Gastrocnemius medialis (tissue), 4 donors: ENCODE measurements around the gene PLA2R1. TPM values are rescaled to one million over a fixed set of nuclear protein-coding genes. Genes with fewer than 3 reads are reported as not detected.

Source experiments
- ATAC-seq, 2 donors: fragments of 150-250 bp; one replicate each; pipeline ENCODE4 v1.9.1; 2016
- DNase-seq, 2 donors: peaks; one replicate each; pipeline ENCODE4 v3.0.0-alpha.2; 2019
- H3K27ac ChIP-seq, 4 donors: fragments of 200-600 bp; sonication (generic); 1 replicate in 1 of 4; 2 replicates in 3 of 4; pipeline ENCODE4 v1.5.1; 2016 to 2018; ENCODE audit warnings: mild to moderate bottlenecking in 2 of 4, moderate library complexity in 1 of 4
- H3K27me3 ChIP-seq, 3 donors: fragments of 200-600 bp; sonication (generic) in 2 of 3; 1 replicate in 1 of 3; 2 replicates in 2 of 3; pipeline versions ENCODE4 v1.5.1 to v1.6.0; 2016 to 2019; ENCODE audit warnings: mild to moderate bottlenecking in 1 of 3, moderate library complexity in 1 of 3
- H3K36me3 ChIP-seq, 2 donors: fragments of 200-600 bp; sonication (generic) in 1 of 2; one replicate each; pipeline ENCODE4 v1.5.1; 2017 to 2018
- H3K4me1 ChIP-seq, 2 donors: fragments of 200-600 bp; sonication (generic) in 1 of 2; one replicate each; pipeline ENCODE4 v1.5.1; 2016 to 2017; ENCODE audit warnings: mild to moderate bottlenecking in 2 of 2
- H3K4me3 ChIP-seq, 4 donors: fragments of 200-600 bp; sonication (generic) in 3 of 4; 1 replicate in 1 of 4; 2 replicates in 3 of 4; pipeline ENCODE4 v1.5.1; 2016 to 2019; ENCODE audit warnings: mild to moderate bottlenecking in 2 of 4
- H3K9me3 ChIP-seq, 3 donors: fragments of 200-600 bp; sonication (generic) in 2 of 3; 1 replicate in 1 of 3; 2 replicates in 2 of 3; pipeline ENCODE4 v1.5.1; 2016 to 2019
- POLR2A ChIP-seq, 2 donors: fragments of 450-650 bp; IDR thresholded peaks; one replicate each; pipeline ENCODE4 v1.6.1; 2017; ENCODE audit warnings: antibody characterized with exemption in 2 of 2, mild to moderate bottlenecking in 2 of 2, moderate library complexity in 2 of 2
- in situ Hi-C, 4 donors: fragments of 200-750 bp; cut with MboI; loops; one replicate each; pipeline versions ENCODE4 v1.15.0 to v1.8.0; 2017; ENCODE audit warnings: low sequenced_read_pairs in 4 of 4
- intact Hi-C: fragments of 100-400 bp; cut with DNase I; formaldehyde crosslinking; loops from one replicate; pipeline ENCODE4 v1.15.1; 2023; ENCODE audit warnings: low total_unique reads
- total RNA-seq, 4 donors: library from RNA; depleted of rRNA; stranded (reverse); fragments of >200 nt; gene quantifications; one replicate each; pipeline versions ENCODE4 v1.1.0 to v1.2.3, GENCODE V29; 2016
- TF ChIP-seq, protein P1 (sequence below), 5 experiments: fragments of 450-650 bp in 3 of 5; fragments of 200-600 bp in 2 of 5; sonication (generic) in 2 of 5; IDR thresholded peaks in 4 of 5; conservative IDR thresholded peaks in 1 of 5; 1 replicate in 4 of 5; 2 replicates in 1 of 5; pipeline ENCODE4 v1.5.1; 2016 to 2019; ENCODE audit warnings: antibody characterized with exemption in 5 of 5, mild to moderate bottlenecking in 3 of 5, moderate library complexity in 3 of 5

Gene PLA2R1
- total RNA-seq, 4 donors from 2014 or later, result 0.34 to 1.0 (median 0.45) TPM

DNA sequence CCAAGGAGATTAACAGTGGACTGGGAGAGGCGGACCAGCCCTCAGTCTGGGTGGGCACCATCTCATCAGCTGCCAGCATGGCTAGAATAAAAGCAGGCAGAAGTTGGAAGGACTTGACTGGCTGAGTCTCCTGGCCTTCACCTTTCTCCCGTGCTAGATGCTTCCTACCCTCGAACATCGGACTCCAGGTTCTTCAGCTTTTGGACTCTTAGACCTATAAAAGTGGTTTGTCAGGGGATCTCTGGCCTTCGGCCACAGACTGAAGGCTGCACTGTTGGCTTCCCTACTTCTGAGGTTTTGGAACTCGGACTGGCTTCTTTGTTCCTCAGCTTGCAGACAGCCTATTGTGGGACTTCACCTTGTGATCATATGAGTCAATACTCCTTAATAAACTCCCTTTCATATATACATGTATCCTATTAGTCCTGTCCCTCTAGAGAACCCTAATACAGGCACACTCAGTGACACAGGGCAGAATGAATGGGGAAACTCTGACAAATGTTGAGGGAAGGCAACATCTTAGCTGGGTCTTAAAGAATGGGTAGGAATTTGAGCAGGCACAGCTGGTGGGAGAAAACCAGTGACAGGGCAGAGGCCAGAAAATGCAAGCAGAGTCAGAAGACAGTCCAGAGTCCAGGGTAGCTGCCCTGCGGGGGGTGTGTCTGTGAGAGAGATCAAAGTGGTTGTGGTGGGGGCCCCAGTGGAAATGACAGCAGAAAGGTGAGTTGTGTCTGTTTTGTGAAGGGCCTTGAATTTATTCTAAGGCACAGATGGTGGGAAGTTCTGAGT is 156.3 kb downstream of the PLA2R1 start:
- H3K4me3 ChIP-seq, result no peak overlapping the region
- H3K9me3 ChIP-seq, result no peaks in the 10 kb centered on the region
- H3K27ac ChIP-seq, result no peak overlapping the region
- no peaks in the 10 kb centered on the region for H3K36me3 ChIP-seq
- H3K27me3 ChIP-seq, result peaks cover 0 to 21% (median 0%) of the 10 kb centered on the region in 3 donors
- intact Hi-C loops, result no loop called here
- in situ Hi-C loops, result no loop called here
- peaks cover 0 to 6% of the 10 kb centered on the region in 2 donors for H3K4me1 ChIP-seq
- DNase-seq (no peak), ATAC-seq (no peak)
- TF ChIP-seq POLR2A (IDR thresholded peaks at IDR 0.05), result no peak
- TF ChIP-seq, protein P1, sequence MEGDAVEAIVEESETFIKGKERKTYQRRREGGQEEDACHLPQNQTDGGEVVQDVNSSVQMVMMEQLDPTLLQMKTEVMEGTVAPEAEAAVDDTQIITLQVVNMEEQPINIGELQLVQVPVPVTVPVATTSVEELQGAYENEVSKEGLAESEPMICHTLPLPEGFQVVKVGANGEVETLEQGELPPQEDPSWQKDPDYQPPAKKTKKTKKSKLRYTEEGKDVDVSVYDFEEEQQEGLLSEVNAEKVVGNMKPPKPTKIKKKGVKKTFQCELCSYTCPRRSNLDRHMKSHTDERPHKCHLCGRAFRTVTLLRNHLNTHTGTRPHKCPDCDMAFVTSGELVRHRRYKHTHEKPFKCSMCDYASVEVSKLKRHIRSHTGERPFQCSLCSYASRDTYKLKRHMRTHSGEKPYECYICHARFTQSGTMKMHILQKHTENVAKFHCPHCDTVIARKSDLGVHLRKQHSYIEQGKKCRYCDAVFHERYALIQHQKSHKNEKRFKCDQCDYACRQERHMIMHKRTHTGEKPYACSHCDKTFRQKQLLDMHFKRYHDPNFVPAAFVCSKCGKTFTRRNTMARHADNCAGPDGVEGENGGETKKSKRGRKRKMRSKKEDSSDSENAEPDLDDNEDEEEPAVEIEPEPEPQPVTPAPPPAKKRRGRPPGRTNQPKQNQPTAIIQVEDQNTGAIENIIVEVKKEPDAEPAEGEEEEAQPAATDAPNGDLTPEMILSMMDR (IDR thresholded peaks at IDR 0.05 in 4 of 5, conservative IDR thresholded peaks at IDR 0.05 in 1 of 5), result no peak

DNA sequence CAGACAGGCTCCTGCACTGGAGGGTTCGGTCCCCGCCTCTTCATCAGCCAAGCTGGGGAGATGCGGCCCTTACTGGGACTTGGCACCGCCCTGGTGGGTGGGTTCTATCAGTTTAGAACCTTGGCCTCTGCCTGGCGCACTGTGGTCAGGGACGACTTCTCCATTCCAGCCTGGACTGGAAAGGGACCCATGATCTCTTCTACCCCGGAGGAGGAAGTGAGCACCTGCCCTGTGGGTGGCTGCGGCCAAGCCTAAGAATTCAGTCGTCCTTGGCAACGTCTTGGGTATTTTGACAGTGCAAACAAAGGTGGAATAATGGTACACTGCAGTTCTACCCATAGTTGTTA is 157.5 kb downstream of the PLA2R1 start:
- no peak for TF ChIP-seq POLR2A (IDR thresholded peaks at IDR 0.05)
- TF ChIP-seq, protein P1 (IDR thresholded peaks at IDR 0.05 in 4 of 5, conservative IDR thresholded peaks at IDR 0.05 in 1 of 5), result no peak
- Histone ChIP-seq H3K4me3 (peak overlapping the region; percentile 47 to 56 (median 52)), H3K4me1 (peaks cover 0 to 6% of the 10 kb centered on the region in 2 donors), H3K36me3 (no peaks in the 10 kb centered on the region), H3K27me3 (peaks cover 0 to 21% (median 0%) of the 10 kb centered on the region in 3 donors), H3K27ac (no peak overlapping the region), H3K9me3 (no peaks in the 10 kb centered on the region)
- ATAC-seq, result no peak
- in situ Hi-C loops (no loop called here), intact Hi-C loops (no loop called here)
- DNase-seq, result peak in 1 of 2 donors; percentile 16

DNA sequence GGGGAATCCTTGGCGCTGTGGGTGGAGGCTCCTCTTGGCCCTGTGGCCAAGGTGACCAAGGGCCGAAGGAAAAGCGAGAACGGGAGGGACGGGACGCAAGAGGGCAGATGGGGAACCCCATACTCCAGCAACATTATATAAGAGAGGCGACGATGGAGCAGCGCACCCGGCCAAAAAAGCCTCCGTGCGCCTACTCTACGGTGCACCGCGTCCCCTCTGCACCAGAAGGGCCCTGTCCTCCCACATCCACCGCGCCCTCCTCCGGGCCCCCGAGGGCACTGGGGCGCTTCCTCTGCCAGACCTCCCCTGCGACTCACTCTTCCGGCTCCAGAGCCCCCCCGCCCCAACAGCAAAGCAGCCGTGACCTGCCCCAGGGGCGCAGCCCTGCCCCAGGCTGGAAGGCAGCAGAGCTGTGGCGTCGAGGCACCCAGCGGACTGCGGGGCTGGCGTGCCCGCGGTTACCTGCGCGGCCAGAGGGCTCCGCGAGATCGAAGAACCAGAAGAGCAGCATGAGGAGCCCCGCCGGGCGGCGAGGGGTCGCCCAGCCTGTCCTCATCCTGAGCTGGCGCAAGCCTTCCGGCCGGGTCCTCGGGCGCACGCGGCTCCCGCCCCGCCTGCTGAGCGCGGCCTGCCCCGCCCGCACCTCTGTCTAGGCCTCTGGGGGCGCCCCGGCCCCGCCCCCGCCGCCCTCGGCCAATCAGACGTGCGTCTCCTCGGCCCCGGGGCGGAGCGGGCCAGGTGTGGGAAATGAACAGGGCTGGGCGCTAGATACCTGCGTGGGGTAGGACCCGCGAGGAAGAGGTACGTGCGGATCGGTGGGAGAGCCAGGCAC is 158.1 kb downstream of the PLA2R1 start, which contains the start of gene LY75:
LY75 (minus strand) TSS at position 630 of the 832 bp plus-strand sequence.
- DNase-seq (no peak), ATAC-seq (peak in 1 of 2 donors; percentile 35)
- H3K4me3 ChIP-seq, result peak within 1 kb of the TSS; percentile 47 to 56 (median 52)
- H3K27ac ChIP-seq, result no peak within 1 kb of the TSS
- in situ Hi-C loops, result no loop called here
- intact Hi-C loops, result no loop called here
- TF ChIP-seq POLR2A (IDR thresholded peaks at IDR 0.05), result no peak
- TF ChIP-seq, protein P1 (IDR thresholded peaks at IDR 0.05 in 4 of 5, conservative IDR thresholded peaks at IDR 0.05 in 1 of 5), result no peak
- H3K4me1 ChIP-seq, result peaks cover 0 to 6% of the 10 kb centered on the region in 2 donors
- H3K9me3 ChIP-seq, result no peaks in the 10 kb centered on the region
- H3K36me3 ChIP-seq, result no peaks in the 10 kb centered on the region
- peaks cover 0 to 21% (median 0%) of the 10 kb centered on the region in 3 donors for H3K27me3 ChIP-seq

DNA sequence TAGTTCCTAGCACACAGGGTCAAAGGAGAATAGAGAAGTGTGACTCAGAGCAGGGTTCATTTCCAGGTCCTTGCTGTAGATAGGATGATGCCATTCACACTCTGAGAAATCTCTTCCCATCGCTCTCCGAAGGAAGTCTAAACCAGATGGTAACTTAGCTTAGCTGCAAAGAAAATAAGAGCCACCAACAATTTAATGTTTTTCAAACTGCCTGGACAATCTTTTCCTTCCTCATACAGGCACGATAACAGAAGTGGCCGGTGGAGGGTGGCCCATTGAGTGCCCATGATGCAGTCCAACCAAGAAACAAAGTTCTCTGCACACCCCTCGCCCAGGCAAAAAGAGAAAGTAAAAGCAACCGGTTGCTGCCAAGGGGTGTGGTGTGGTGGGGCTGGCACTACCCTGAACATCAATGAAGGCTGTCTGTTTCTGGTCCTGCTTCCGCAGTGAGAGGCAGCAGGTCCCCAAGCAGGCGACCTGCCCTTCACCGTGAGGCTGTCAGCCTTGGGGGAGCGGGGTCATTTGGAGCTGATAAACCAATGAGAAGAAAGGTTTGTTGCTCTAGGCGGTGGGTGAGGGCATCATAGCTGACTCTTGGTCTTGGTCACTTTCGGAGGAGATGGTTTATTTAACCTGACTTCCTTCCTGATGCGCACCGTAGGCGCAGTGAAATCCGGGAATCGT is 158.8 kb downstream of the PLA2R1 start:
- peak in 1 of 2 donors; percentile 46 for ATAC-seq
- no peak for DNase-seq
- no peaks in the 10 kb centered on the region for H3K9me3 ChIP-seq
- peaks cover 0 to 6% of the 10 kb centered on the region in 2 donors for H3K4me1 ChIP-seq
- H3K27me3 ChIP-seq, result peaks cover 0 to 21% (median 0%) of the 10 kb centered on the region in 3 donors
- no peaks in the 10 kb centered on the region for H3K36me3 ChIP-seq
- intact Hi-C loops (no loop called here), in situ Hi-C loops (no loop called here)
- H3K4me3 ChIP-seq, result peak overlapping the region; percentile 47 to 56 (median 52)
- TF ChIP-seq, protein P1 (IDR thresholded peaks at IDR 0.05 in 4 of 5, conservative IDR thresholded peaks at IDR 0.05 in 1 of 5), result no peak
- TF ChIP-seq POLR2A (IDR thresholded peaks at IDR 0.05), result no peak
- H3K27ac ChIP-seq, result no peak overlapping the region
